ENCODE results near the gene MARCHF11. TPM values are rescaled to one million over a fixed set of nuclear protein-coding genes. Genes with fewer than 3 reads are reported as not detected.

Gene MARCHF11
- total RNA-seq, 6 donors from 2014 or later = not detected

DNA sequence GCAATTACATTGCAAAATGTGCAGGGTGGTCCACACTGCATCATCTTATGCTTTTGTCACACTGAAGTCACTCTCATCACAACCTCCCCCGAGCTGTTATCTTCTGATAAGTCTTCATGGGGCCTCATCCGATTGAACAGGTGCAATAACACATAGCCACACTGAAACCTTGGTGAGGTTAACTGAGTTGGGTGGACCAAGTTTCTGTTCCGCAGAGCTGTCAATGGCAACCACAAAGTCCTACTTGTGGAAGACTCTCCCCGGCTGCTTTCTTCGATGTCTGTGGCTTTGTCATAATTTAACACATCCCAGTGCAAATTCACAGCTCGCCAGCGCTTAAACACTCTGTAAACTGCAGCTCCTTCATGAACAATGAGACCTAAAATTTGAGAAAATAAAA is 112.2 kb downstream of the MARCHF11 start:
- ATAC-seq (ENCODE audit: low FRiP score in 2 of 2) = no peak
- Histone ChIP-seq H3K4me3 (no peak overlapping the region), H3K4me1 (no peaks in the 10 kb centered on the region), H3K36me3 (no peaks in the 10 kb centered on the region), H3K27ac (no peak overlapping the region), H3K27me3 (no peaks in the 10 kb centered on the region), H3K9me3 (no peaks in the 10 kb centered on the region)
- 88 to 89% methylated on average over 7 of the region's 7 CpGs for WGBS, 2 donors
- DNase-seq = no peak
- no peak for TF ChIP-seq EP300 (IDR thresholded peaks at IDR 0.05)
- TF ChIP-seq POLR2A (IDR thresholded peaks at IDR 0.05) = no peak
- TF ChIP-seq POLR2AphosphoS5 (IDR thresholded peaks at IDR 0.05) = no peak
- TF ChIP-seq, protein P1, sequence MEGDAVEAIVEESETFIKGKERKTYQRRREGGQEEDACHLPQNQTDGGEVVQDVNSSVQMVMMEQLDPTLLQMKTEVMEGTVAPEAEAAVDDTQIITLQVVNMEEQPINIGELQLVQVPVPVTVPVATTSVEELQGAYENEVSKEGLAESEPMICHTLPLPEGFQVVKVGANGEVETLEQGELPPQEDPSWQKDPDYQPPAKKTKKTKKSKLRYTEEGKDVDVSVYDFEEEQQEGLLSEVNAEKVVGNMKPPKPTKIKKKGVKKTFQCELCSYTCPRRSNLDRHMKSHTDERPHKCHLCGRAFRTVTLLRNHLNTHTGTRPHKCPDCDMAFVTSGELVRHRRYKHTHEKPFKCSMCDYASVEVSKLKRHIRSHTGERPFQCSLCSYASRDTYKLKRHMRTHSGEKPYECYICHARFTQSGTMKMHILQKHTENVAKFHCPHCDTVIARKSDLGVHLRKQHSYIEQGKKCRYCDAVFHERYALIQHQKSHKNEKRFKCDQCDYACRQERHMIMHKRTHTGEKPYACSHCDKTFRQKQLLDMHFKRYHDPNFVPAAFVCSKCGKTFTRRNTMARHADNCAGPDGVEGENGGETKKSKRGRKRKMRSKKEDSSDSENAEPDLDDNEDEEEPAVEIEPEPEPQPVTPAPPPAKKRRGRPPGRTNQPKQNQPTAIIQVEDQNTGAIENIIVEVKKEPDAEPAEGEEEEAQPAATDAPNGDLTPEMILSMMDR (IDR thresholded peaks at IDR 0.05) = no peak

DNA sequence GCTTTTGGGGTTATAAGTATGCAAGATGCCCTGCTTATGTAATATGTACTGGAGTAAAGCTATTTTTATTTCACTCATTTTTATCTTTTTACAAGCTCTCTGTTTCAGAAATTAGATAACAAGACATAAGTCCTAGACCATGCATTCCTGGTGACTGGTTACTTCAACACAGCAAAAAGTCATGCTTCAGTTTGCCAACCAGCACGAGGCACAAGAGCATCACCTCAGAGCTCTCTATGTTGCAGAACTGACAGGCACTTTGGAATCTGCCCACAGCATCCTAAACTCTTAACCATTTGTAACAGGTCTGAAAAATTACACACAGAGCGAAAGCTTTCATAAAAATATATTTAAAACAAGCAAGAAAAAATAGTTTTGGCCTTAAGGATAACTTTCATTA is 112.8 kb downstream of the MARCHF11 start:
- no peak for ATAC-seq (ENCODE audit: low FRiP score in 2 of 2)
- no peak overlapping the region for H3K27ac ChIP-seq
- no peak overlapping the region for H3K4me3 ChIP-seq
- no peaks in the 10 kb centered on the region for H3K4me1 ChIP-seq
- no peaks in the 10 kb centered on the region for H3K36me3 ChIP-seq
- TF ChIP-seq POLR2A (IDR thresholded peaks at IDR 0.05) (no peak), POLR2AphosphoS5 (IDR thresholded peaks at IDR 0.05) (no peak), EP300 (IDR thresholded peaks at IDR 0.05) (no peak)
- TF ChIP-seq, protein P1 (IDR thresholded peaks at IDR 0.05) = no peak
- no peaks in the 10 kb centered on the region for H3K9me3 ChIP-seq
- 67 to 77% methylated on average over 2 of the region's 2 CpGs for WGBS, 2 donors
- H3K27me3 ChIP-seq = no peaks in the 10 kb centered on the region
- no peak for DNase-seq

DNA sequence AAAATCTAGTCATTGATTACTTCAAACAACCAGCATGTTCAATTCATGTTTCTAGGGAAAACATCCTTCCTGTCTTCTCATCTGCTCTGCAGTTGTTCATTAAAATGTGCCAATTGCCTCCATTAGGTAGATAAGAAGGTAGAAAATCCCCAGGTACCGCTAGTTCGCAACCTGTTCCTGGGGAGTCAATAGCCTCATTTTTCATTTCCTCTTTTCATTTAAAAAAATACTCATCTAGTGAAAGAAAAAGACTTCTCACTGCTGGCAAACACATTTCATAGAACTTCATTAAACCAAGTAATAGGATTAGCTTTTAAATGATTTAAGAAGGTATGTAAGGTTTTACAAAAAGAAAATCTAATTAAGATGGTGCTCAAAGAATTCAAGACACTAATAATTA is 113.3 kb downstream of the MARCHF11 start:
- WGBS, 2 donors = 88 to 90% methylated on average over 2 of the region's 2 CpGs
- H3K27me3 ChIP-seq = no peaks in the 10 kb centered on the region
- no peak for ATAC-seq (ENCODE audit: low FRiP score in 2 of 2)
- H3K9me3 ChIP-seq = no peaks in the 10 kb centered on the region
- H3K4me3 ChIP-seq = no peak overlapping the region
- TF ChIP-seq POLR2A (IDR thresholded peaks at IDR 0.05) (no peak), EP300 (IDR thresholded peaks at IDR 0.05) (no peak), POLR2AphosphoS5 (IDR thresholded peaks at IDR 0.05) (no peak)
- TF ChIP-seq, protein P1 (IDR thresholded peaks at IDR 0.05) = no peak
- H3K36me3 ChIP-seq = no peaks in the 10 kb centered on the region
- DNase-seq = no peak
- H3K27ac ChIP-seq = no peak overlapping the region
- no peaks in the 10 kb centered on the region for H3K4me1 ChIP-seq

DNA sequence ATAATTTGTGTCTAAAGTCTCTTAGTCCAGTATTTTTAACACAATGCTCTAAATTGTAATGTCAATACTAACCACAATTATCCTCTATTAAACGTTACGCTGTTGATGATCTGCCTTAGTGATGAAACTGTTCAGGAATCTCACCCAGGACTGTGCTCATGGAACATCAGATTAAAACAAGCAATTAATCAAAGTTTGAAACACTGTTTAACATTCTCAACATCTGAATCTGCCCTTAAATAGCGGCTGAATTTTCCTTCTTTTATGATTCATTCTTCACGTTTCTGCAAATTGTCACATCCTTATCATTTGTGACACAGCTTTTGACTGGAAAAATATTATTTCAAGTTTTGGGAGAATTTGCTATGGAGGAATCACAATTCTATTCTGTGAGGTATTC is 113.8 kb downstream of the MARCHF11 start:
- TF ChIP-seq EP300 (IDR thresholded peaks at IDR 0.05) (no peak), POLR2A (IDR thresholded peaks at IDR 0.05) (no peak), POLR2AphosphoS5 (IDR thresholded peaks at IDR 0.05) (no peak)
- TF ChIP-seq, protein P1 (IDR thresholded peaks at IDR 0.05) = no peak
- no peak overlapping the region for H3K27ac ChIP-seq
- H3K27me3 ChIP-seq = no peaks in the 10 kb centered on the region
- no peak overlapping the region for H3K4me3 ChIP-seq
- H3K9me3 ChIP-seq = no peaks in the 10 kb centered on the region
- ATAC-seq (ENCODE audit: low FRiP score in 2 of 2) (no peak), DNase-seq (no peak)
- no peaks in the 10 kb centered on the region for H3K36me3 ChIP-seq
- no peaks in the 10 kb centered on the region for H3K4me1 ChIP-seq
- 70 to 78% methylated on average over 4 of the region's 4 CpGs for WGBS, 2 donors

DNA sequence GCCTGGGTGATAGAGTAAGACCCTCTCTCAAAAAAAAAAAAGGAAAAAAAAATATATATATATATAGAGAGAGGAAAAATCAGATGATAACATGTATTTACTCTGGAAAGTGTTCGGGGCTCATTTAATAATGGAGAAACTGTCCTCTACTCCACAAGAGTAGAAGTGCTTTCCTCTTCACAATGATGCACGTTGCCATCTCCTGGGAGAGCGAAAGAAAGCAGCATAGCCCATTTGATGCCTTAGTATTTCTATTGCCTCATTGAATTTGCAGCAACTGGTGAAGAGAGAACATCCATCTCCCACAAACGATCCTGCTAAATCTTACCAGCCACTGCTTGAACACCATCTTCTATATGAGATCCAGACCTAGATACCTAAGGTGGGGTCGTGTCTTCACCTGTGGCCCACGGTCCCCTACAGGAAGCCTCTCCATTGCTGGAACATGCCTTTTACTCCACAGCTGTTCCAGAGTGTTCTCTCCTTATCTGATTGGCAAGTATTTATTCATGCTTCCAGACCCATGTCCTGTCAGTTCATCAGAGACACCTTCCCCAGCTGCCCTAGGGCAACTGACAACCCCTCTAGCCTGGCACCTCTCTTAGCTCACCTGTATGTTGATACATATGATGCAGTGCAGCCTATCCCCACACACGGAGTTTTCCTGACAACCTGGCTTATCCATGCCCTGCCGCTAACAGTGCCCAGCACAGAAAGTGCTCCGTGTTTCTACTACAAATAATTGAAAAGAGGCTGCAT is 115.3 kb downstream of the MARCHF11 start:
- Histone ChIP-seq H3K4me3 (no peak overlapping the region), H3K27ac (no peak overlapping the region), H3K9me3 (no peaks in the 10 kb centered on the region), H3K36me3 (no peaks in the 10 kb centered on the region), H3K27me3 (no peaks in the 10 kb centered on the region), H3K4me1 (no peaks in the 10 kb centered on the region)
- DNase-seq = no peak
- TF ChIP-seq POLR2AphosphoS5 (IDR thresholded peaks at IDR 0.05) (no peak), EP300 (IDR thresholded peaks at IDR 0.05) (no peak), POLR2A (IDR thresholded peaks at IDR 0.05) (no peak)
- TF ChIP-seq, protein P1 (IDR thresholded peaks at IDR 0.05) = no peak
- 71% methylated on average over 9 of the region's 9 CpGs for WGBS, 2 donors
- ATAC-seq (ENCODE audit: low FRiP score in 2 of 2) = no peak

Data from upper lobe of left lung (tissue), 6 donors.